Gastrocnemius medialis (tissue), 4 donors: Measurements from ENCODE around the gene CHAF1B.

Experiments used
- CTCF ChIP-seq, 5 experiments: fragments of 450-650 bp in 3 of 5; fragments of 200-600 bp in 2 of 5; sonication (generic) in 2 of 5; IDR thresholded peaks in 4 of 5; conservative IDR thresholded peaks in 1 of 5; 1 replicate in 4 of 5; 2 replicates in 1 of 5; pipeline ENCODE4 v1.5.1; 2016 to 2019; ENCODE audit warnings: antibody characterized with exemption in 5 of 5, mild to moderate bottlenecking in 3 of 5, moderate library complexity in 3 of 5
- POLR2A ChIP-seq, 2 donors: fragments of 450-650 bp; IDR thresholded peaks; one replicate each; pipeline ENCODE4 v1.6.1; 2017; ENCODE audit warnings: antibody characterized with exemption in 2 of 2, mild to moderate bottlenecking in 2 of 2, moderate library complexity in 2 of 2

GRCh38 chr21:36419241-36419640 lies 34.0 kb downstream of the CHAF1B start:
- no peak for TF ChIP-seq CTCF (IDR thresholded peaks at IDR 0.05 in 4 of 5, conservative IDR thresholded peaks at IDR 0.05 in 1 of 5)
- no peak for TF ChIP-seq POLR2A (IDR thresholded peaks at IDR 0.05)
